GM12878 (cell line): ENCODE measurements around the gene PSPN. TPM values are rescaled to one million over a fixed set of nuclear protein-coding genes. Genes with fewer than 3 reads are reported as not detected.
A peak's percentile ranks its signal among the peaks of the same experiment; 100 is the strongest.

ENCODE experiments used
- ATAC-seq: fragments of 200-7000 bp; cut with Tn5 transposase; 3 replicates; pipeline ENCODE4 v1.9.1; 2020; ENCODE audit warnings: mild to moderate bottlenecking, moderate library complexity
- BruUV-seq: library from RNA; stranded (reverse); fragments of 400-500 nt; replicated peaks from 2 replicates; lab custom pipeline; 2021; lab: Mats Ljungman, UMichigan
- CTCF ChIA-PET: fragments of 300-600 bp; sonication (Branson Sonifier 250); formaldehyde crosslinking; extraction: SDS; loops from one replicate; lab custom pipeline; 2021; ENCODE audit warnings: inconsistent platforms; lab: Yijun Ruan, JAX
- POLR2A ChIA-PET: fragments of 350-600 bp; formaldehyde crosslinking; extraction: SDS; loops from one replicate; lab custom pipeline; 2021; ENCODE audit warnings: inconsistent platforms; lab: Charles Lee
- RAD21 ChIA-PET: fragments of 300-600 bp; sonication (Branson Sonifier 250); formaldehyde crosslinking; loops from one replicate; lab custom pipeline; 2023; ENCODE audit warnings: antibody characterized with exemption; ENCODE audit not compliant: unreplicated experiment; lab: Charles Lee
- SMC1A ChIA-PET: fragments of 300-600 bp; sonication (Branson Sonifier 250); formaldehyde crosslinking; loops from one replicate; lab custom pipeline; 2023; ENCODE audit not compliant: unreplicated experiment, uncharacterized antibody; lab: Charles Lee
- DNase-seq: peaks from one replicate; pipeline ENCODE4 v3.0.0-alpha.2; 2011; ENCODE audit warnings: low read depth, low spot score
- FAIRE-seq: peaks from 3 replicates; lab custom pipeline; 2011; peaks lifted over from hg19 to GRCh38; lab: Jason Lieb, UNC
- H2AFZ ChIP-seq: 2 replicates; pipeline ENCODE4 v1.6.0; 2011; ENCODE audit warnings: low read depth, low read length, control low read depth; ENCODE audit not compliant: control insufficient read depth
- H3K27ac ChIP-seq: 2 replicates; pipeline ENCODE4 v1.5.1; 2011; ENCODE audit warnings: control low read depth; ENCODE audit not compliant: control insufficient read depth, insufficient read depth
- H3K27me3 ChIP-seq, 2 experiments: replicated peaks in 1 of 2; 2 replicates each; pipeline versions ENCODE4 v1.6.0 to v1.6.1; 2011; ENCODE audit warnings: low read length in 1 of 2; ENCODE audit not compliant: control insufficient read depth in 2 of 2, insufficient read depth in 2 of 2
- H3K36me3 ChIP-seq, 2 experiments: 2 replicates each; pipeline ENCODE4 v1.5.1; 2011; ENCODE audit warnings: low read length in 1 of 2; ENCODE audit not compliant: control insufficient read depth in 2 of 2, insufficient read depth in 2 of 2
- H3K4me1 ChIP-seq: 2 replicates; pipeline ENCODE4 v1.6.1; 2011; ENCODE audit warnings: mild to moderate bottlenecking, low read length, moderate library complexity, mixed read lengths; ENCODE audit not compliant: control insufficient read depth, insufficient read depth
- H3K4me2 ChIP-seq: 2 replicates; pipeline ENCODE4 v1.6.0; 2011; ENCODE audit warnings: control low read depth; ENCODE audit not compliant: control insufficient read depth, insufficient read depth
- H3K4me3 ChIP-seq: fragments of 200-600 bp; sonication (generic); 2 replicates; pipeline ENCODE4 v1.5.1; 2016
- H3K79me2 ChIP-seq: 2 replicates; pipeline ENCODE4 v1.6.0; 2011; ENCODE audit warnings: low read length; ENCODE audit not compliant: control insufficient read depth, insufficient read depth
- H3K9ac ChIP-seq: 2 replicates; pipeline ENCODE4 v1.8.0; 2011; ENCODE audit warnings: low read length, control low read depth, mixed read lengths; ENCODE audit not compliant: control insufficient read depth, insufficient read depth
- H3K9me3 ChIP-seq: replicated peaks from 3 replicates; pipeline ENCODE4 v1.5.1; 2011; ENCODE audit warnings: mild to moderate bottlenecking, low read length; ENCODE audit not compliant: control insufficient read depth, insufficient read depth
- H4K20me1 ChIP-seq: 2 replicates; pipeline ENCODE4 v1.6.0; 2011; ENCODE audit not compliant: control insufficient read depth, insufficient read depth
- GABPA ChIP-seq: IDR thresholded peaks from 2 replicates; pipeline ENCODE4 v1.6.1; 2014; ENCODE audit warnings: antibody characterized with exemption, low read depth, mild to moderate bottlenecking, inconsistent platforms
- NBN ChIP-seq: fragments of 450-650 bp; IDR thresholded peaks from 2 replicates; pipeline ENCODE4 v1.6.1; 2016
- TAF1 ChIP-seq: IDR thresholded peaks from 2 replicates; pipeline ENCODE4 v1.6.1; 2011; ENCODE audit warnings: mild to moderate bottlenecking, low read depth, low read length, borderline replicate concordance
- WGBS: methylation state at CpG from one replicate; pipeline ENCODE4 v1.1.6; 2016; ENCODE audit warnings: low lambda C conversion rate; ENCODE audit not compliant: insufficient replicate concordance, insufficient coverage; ENCODE audit errors: missing lambda C conversion rate; 5-methylcytosine and 5-hydroxymethylcytosine counted together
- in situ Hi-C: fragments of 300-500 bp; cut with MboI; formaldehyde crosslinking; loops from 9 replicates; pipeline ENCODE4 v1.14.3; 2018; ENCODE audit warnings: mixed read lengths
- intact Hi-C: fragments of 100-400 bp; cut with micrococcal nuclease; formaldehyde crosslinking; loops from one replicate; pipeline ENCODE4 v1.14.2; 2022; ENCODE audit not compliant: unreplicated experiment
- polyA plus RNA-seq, 11 experiments: library from polyadenylated mRNA; depleted of rRNA in 4 of 11; unstranded in 6 of 11; stranded (reverse) in 5 of 11; fragments of >200 nt; fragmentation: Nextera tagmentation in 4 of 11; fragmentation: Illumina TruSeq in 1 of 11; extraction: Ambion mirVana in 4 of 11; extraction: Trizol in 1 of 11; gene quantifications; 1 replicate in 1 of 11; 2 replicates in 10 of 11; pipeline versions ENCODE4 v1.2.1 to v1.2.3, GENCODE V29; 2011 to 2016; ENCODE audit warnings: inconsistent platforms in 2 of 11, missing spikeins in 2 of 11, low read depth in 1 of 11
- total RNA-seq, 4 experiments: library from RNA; depleted of rRNA in 3 of 4; stranded (reverse); fragments of >200 nt in 3 of 4; fragmentation: Illumina TruSeq in 1 of 4; extraction: Trizol in 1 of 4; gene quantifications; 2 replicates each; pipeline versions ENCODE4 v1.2.1 to v1.2.3, GENCODE V29; 2013 to 2021
- TF ChIP-seq, protein P1 (sequence below): fragments of 450-650 bp; IDR thresholded peaks from 2 replicates; pipeline ENCODE4 v1.6.1; 2017; ENCODE audit warnings: mild to moderate bottlenecking, moderate library complexity

Gene PSPN
- total and polyA plus RNA-seq, 10 of the 15 experiments (the other 5 are each of a cell fraction or from before 2014, with no cell fraction given) = 0.27 to 1.2 (median 0.66) TPM

DNA sequence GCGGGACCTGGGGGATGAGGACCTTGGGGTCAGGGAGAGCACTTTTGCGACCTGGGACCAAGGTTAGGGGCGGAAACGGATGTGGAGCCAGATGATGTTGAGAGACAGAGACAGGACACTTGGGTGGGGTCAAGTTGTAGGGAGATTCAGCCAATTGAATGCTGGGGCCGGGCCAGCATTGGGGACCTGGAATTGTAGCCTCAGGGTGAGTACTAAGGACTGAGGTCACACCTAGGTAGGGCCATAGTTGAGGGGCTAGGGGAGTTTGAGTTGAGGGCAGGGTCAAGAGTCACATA is 2.0 kb downstream of the PSPN start:
- ATAC-seq = no peak
- CTCF ChIA-PET = interaction anchor here (1.0 kb wide), 1 partner anchor 156 kb away, joined by 3 read pairs; no protein-coding TSS in a partner anchor
- SMC1A ChIA-PET = no interaction called here
- peak overlapping the region; percentile 54 for H3K4me3 ChIP-seq
- no TSS peak for BruUV-seq
- no peaks in the 10 kb centered on the region for H4K20me1 ChIP-seq
- no peak for FAIRE-seq
- no peaks in the 10 kb centered on the region; the same call in 1 of the 2 replicates for H3K79me2 ChIP-seq
- peak overlapping the region; percentile 42 for H2AFZ ChIP-seq
- in situ Hi-C loops (no loop called here), intact Hi-C loops (no loop called here)
- H3K36me3 ChIP-seq = no peaks in the 10 kb centered on the region; a peak in 3 of 4 replicates
- peak overlapping the region; percentile 34; the same call in 1 of the 2 replicates for H3K9ac ChIP-seq
- no peak for TF ChIP-seq TAF1
- no peak for TF ChIP-seq GABPA
- TF ChIP-seq, protein P1, sequence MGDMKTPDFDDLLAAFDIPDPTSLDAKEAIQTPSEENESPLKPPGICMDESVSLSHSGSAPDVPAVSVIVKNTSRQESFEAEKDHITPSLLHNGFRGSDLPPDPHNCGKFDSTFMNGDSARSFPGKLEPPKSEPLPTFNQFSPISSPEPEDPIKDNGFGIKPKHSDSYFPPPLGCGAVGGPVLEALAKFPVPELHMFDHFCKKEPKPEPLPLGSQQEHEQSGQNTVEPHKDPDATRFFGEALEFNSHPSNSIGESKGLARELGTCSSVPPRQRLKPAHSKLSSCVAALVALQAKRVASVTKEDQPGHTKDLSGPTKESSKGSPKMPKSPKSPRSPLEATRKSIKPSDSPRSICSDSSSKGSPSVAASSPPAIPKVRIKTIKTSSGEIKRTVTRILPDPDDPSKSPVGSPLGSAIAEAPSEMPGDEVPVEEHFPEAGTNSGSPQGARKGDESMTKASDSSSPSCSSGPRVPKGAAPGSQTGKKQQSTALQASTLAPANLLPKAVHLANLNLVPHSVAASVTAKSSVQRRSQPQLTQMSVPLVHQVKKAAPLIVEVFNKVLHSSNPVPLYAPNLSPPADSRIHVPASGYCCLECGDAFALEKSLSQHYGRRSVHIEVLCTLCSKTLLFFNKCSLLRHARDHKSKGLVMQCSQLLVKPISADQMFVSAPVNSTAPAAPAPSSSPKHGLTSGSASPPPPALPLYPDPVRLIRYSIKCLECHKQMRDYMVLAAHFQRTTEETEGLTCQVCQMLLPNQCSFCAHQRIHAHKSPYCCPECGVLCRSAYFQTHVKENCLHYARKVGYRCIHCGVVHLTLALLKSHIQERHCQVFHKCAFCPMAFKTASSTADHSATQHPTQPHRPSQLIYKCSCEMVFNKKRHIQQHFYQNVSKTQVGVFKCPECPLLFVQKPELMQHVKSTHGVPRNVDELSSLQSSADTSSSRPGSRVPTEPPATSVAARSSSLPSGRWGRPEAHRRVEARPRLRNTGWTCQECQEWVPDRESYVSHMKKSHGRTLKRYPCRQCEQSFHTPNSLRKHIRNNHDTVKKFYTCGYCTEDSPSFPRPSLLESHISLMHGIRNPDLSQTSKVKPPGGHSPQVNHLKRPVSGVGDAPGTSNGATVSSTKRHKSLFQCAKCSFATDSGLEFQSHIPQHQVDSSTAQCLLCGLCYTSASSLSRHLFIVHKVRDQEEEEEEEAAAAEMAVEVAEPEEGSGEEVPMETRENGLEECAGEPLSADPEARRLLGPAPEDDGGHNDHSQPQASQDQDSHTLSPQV = no peak
- TF ChIP-seq NBN = 0 out of 2 replicates have a peak, but pooled peaks have one; percentile 16
- peaks cover 2% of the 10 kb centered on the region; the same call in 1 of the 2 replicates for H3K4me1 ChIP-seq
- RAD21 ChIA-PET = interaction anchor here (0.7 to 1.2 kb wide), 2 partner anchors 12 to 50 kb away, joined by 3 read pairs; partner anchors contain the start of gene CLPP
- 0 out of 2 replicates have a peak overlapping the region, but pooled peaks have one; percentile 9 for H3K27ac ChIP-seq
- H3K4me2 ChIP-seq = peak overlapping the region; percentile 75
- 45% methylated on average over 5 of the region's 5 CpGs for WGBS
- no peaks in the 10 kb centered on the region for H3K9me3 ChIP-seq
- DNase-seq = no peak
- POLR2A ChIA-PET = interaction anchor here (0.7 kb wide), 1 partner anchor 51 kb away, joined by 3 read pairs; the partner anchor contains the start of gene KHSRP
- H3K27me3 ChIP-seq = no peaks in the 10 kb centered on the region
